Stimulated activated memory B cell treated with anti-CD40 and anti-IgM and Interleukin-4, amounts not matched to agents 10 μg/mL and 1 μg/mL and 100 μg/mL, for 72 hours (primary cell): ENCODE results near the gene ARHGDIB.
A peak's percentile ranks its signal among the peaks of the same experiment; 100 is the strongest.

Experiments
- ATAC-seq: fragments of 150-1000 bp; cut with Tn5 transposase; 2 replicates; pipeline ENCODE4 v1.10.0; 2021
- H3K27ac Mint-ChIP-seq: one replicate; pipeline ENCODE4 v1.8.0; 2022; ENCODE audit warnings: mild to moderate bottlenecking, mixed read lengths
- H3K27me3 Mint-ChIP-seq: one replicate; pipeline ENCODE4 v1.8.0; 2022; ENCODE audit warnings: mixed read lengths
- H3K36me3 Mint-ChIP-seq: one replicate; pipeline ENCODE4 v1.8.0; 2022; ENCODE audit warnings: mixed read lengths
- H3K4me1 Mint-ChIP-seq: one replicate; pipeline ENCODE4 v1.8.0; 2022; ENCODE audit warnings: mixed read lengths
- H3K4me3 Mint-ChIP-seq: one replicate; pipeline ENCODE4 v1.8.0; 2022; ENCODE audit warnings: mild to moderate bottlenecking, moderate library complexity, mixed read lengths
- H3K9me3 Mint-ChIP-seq: one replicate; pipeline ENCODE4 v1.8.0; 2022; ENCODE audit warnings: mixed read lengths

The ARHGDIB gene

GRCh38 chr12:14992673-14993072 lies 31.3 kb upstream of the ARHGDIB start:
- Mint-ChIP-seq H3K27me3 (no peaks in the 10 kb centered on the region), H3K36me3 (peaks cover 5% of the 10 kb centered on the region), H3K27ac (no peak overlapping the region), H3K4me3 (no peak overlapping the region), H3K4me1 (peaks cover 65% of the 10 kb centered on the region), H3K9me3 (no peaks in the 10 kb centered on the region)
- no peak for ATAC-seq

DNA sequence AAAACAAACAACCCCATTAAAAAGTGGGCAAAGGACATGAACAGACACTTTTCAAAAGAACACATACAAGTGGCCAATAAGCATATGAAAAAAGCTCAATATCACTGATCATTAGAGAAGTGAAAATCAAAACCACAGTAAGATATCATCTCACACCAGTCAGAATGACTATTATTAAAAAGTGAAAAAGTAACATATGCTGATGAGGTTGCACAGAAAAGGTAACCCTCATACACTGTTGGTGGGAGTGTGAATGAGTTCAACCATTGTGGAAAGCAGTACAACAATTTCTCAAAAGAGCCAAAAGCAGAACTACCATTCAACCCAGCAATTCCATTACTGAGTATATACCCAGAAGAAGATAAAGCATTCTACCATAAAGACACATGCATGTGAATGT lies 29.7 kb upstream of the ARHGDIB start:
- peak; percentile 55 for ATAC-seq
- Mint-ChIP-seq H3K4me1 (peaks cover 69% of the 10 kb centered on the region), H3K9me3 (no peaks in the 10 kb centered on the region), H3K27me3 (no peaks in the 10 kb centered on the region), H3K36me3 (peaks cover 5% of the 10 kb centered on the region), H3K27ac (peak overlapping the region; percentile 87), H3K4me3 (no peak overlapping the region)

GRCh38 chr12:14989790-14990189 lies 28.4 kb upstream of the ARHGDIB start:
- Mint-ChIP-seq H3K4me3 (peak overlapping the region; percentile 61), H3K9me3 (no peaks in the 10 kb centered on the region), H3K36me3 (peaks cover 5% of the 10 kb centered on the region), H3K27ac (peak overlapping the region; percentile 87), H3K27me3 (no peaks in the 10 kb centered on the region), H3K4me1 (peaks cover 63% of the 10 kb centered on the region)
- ATAC-seq = peak; percentile 60

DNA sequence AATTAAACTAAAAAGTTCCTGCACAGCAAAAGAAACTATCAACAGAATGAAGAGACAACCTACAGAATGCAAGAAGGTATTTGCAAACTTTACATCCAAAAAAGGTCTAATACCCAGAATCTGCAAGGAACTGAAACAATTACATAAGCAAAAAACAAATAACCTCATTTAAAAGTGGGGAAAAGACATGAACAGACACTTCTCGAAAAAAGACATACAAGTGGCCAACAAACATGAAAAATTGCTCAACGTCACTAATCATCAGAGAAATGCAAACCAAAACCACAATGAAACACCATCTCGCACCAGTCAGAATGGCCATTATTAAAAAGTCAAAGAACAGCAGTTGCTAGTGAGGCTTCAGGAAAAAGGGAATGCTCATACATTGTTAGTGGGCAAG lies 26.6 kb upstream of the ARHGDIB start:
- no peak for ATAC-seq
- Mint-ChIP-seq H3K4me1 (peaks cover 61% of the 10 kb centered on the region), H3K27ac (peak overlapping the region; percentile 87), H3K27me3 (no peaks in the 10 kb centered on the region), H3K36me3 (peaks cover 5% of the 10 kb centered on the region), H3K4me3 (no peak overlapping the region), H3K9me3 (no peaks in the 10 kb centered on the region)

GRCh38 chr12:14986449-14986848 lies 25.0 kb upstream of the ARHGDIB start:
- H3K36me3 Mint-ChIP-seq = peaks cover 4% of the 10 kb centered on the region
- peak overlapping the region; percentile 48 for H3K27ac Mint-ChIP-seq
- H3K27me3 Mint-ChIP-seq = no peaks in the 10 kb centered on the region
- H3K4me3 Mint-ChIP-seq = no peak overlapping the region
- no peaks in the 10 kb centered on the region for H3K9me3 Mint-ChIP-seq
- peaks cover 67% of the 10 kb centered on the region for H3K4me1 Mint-ChIP-seq
- ATAC-seq = no peak

GRCh38 chr12:14984766-14985285 lies 23.4 kb upstream of the ARHGDIB start:
- H3K36me3 Mint-ChIP-seq = no peaks in the 10 kb centered on the region
- no peak for ATAC-seq
- peaks cover 66% of the 10 kb centered on the region for H3K4me1 Mint-ChIP-seq
- no peaks in the 10 kb centered on the region for H3K9me3 Mint-ChIP-seq
- H3K27ac Mint-ChIP-seq = peak overlapping the region; percentile 30
- no peak overlapping the region for H3K4me3 Mint-ChIP-seq
- H3K27me3 Mint-ChIP-seq = no peaks in the 10 kb centered on the region

GRCh38 chr12:14984036-14984435 lies 22.6 kb upstream of the ARHGDIB start:
- ATAC-seq = no peak
- H3K27me3 Mint-ChIP-seq = no peaks in the 10 kb centered on the region
- H3K9me3 Mint-ChIP-seq = no peaks in the 10 kb centered on the region
- H3K4me3 Mint-ChIP-seq = no peak overlapping the region
- peaks cover 66% of the 10 kb centered on the region for H3K4me1 Mint-ChIP-seq
- H3K36me3 Mint-ChIP-seq = no peaks in the 10 kb centered on the region
- no peak overlapping the region for H3K27ac Mint-ChIP-seq

GRCh38 chr12:14982991-14983390 lies 21.6 kb upstream of the ARHGDIB start:
- Mint-ChIP-seq H3K4me1 (peaks cover 57% of the 10 kb centered on the region), H3K9me3 (no peaks in the 10 kb centered on the region), H3K4me3 (no peak overlapping the region), H3K27me3 (no peaks in the 10 kb centered on the region), H3K27ac (peak overlapping the region; percentile 59), H3K36me3 (no peaks in the 10 kb centered on the region)
- no peak for ATAC-seq

- Mint-ChIP-seq H3K27ac (no peak overlapping the region), H3K4me3 (no peak overlapping the region), H3K9me3 (no peaks in the 10 kb centered on the region), H3K27me3 (no peaks in the 10 kb centered on the region), H3K4me1 (peaks cover 52% of the 10 kb centered on the region), H3K36me3 (no peaks in the 10 kb centered on the region)
- no peak for ATAC-seq
These were observed 21.2 kb upstream of the ARHGDIB start for GRCh38 chr12:14982562-14982961.

- Mint-ChIP-seq H3K27ac (peak overlapping the region; percentile 22), H3K4me3 (no peak overlapping the region), H3K27me3 (no peaks in the 10 kb centered on the region), H3K4me1 (peaks cover 49% of the 10 kb centered on the region), H3K36me3 (no peaks in the 10 kb centered on the region), H3K9me3 (no peaks in the 10 kb centered on the region)
- ATAC-seq = peak; percentile 64
These were observed 19.6 kb upstream of the ARHGDIB start for GRCh38 chr12:14981049-14981448.

DNA sequence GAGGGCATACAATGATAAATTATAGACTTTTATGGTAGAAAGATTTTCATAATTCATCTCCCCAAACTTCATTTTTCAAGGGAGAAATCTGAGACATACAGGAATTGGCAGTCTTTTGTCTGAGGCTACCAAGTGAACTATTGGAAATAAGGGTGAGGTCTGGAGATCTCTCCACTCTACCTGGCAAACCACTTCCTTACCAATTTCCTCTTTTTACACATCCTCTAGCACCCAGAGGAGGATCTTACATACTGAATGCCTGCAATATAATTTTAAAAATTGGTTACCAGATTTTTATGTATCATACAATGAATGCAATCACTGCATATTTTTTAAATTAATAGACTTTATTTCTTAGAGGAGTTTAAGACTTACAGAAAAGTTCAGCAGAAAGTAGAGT lies 18.1 kb upstream of the ARHGDIB start:
- ATAC-seq = no peak
- H3K27ac Mint-ChIP-seq = no peak overlapping the region

GRCh38 chr12:14976658-14977057 lies 15.3 kb upstream of the ARHGDIB start:
- H3K4me3 Mint-ChIP-seq = no peak overlapping the region
- H3K27ac Mint-ChIP-seq = no peak overlapping the region
- no peaks in the 10 kb centered on the region for H3K9me3 Mint-ChIP-seq
- H3K27me3 Mint-ChIP-seq = no peaks in the 10 kb centered on the region
- H3K36me3 Mint-ChIP-seq = no peaks in the 10 kb centered on the region
- ATAC-seq = no peak
- peaks cover 40% of the 10 kb centered on the region for H3K4me1 Mint-ChIP-seq

More for the DNA sequence above, 18.1 kb upstream of the ARHGDIB start:
- Mint-ChIP-seq H3K9me3 (no peaks in the 10 kb centered on the region), H3K4me3 (no peak overlapping the region), H3K27me3 (no peaks in the 10 kb centered on the region), H3K36me3 (no peaks in the 10 kb centered on the region), H3K4me1 (peaks cover 45% of the 10 kb centered on the region)

DNA sequence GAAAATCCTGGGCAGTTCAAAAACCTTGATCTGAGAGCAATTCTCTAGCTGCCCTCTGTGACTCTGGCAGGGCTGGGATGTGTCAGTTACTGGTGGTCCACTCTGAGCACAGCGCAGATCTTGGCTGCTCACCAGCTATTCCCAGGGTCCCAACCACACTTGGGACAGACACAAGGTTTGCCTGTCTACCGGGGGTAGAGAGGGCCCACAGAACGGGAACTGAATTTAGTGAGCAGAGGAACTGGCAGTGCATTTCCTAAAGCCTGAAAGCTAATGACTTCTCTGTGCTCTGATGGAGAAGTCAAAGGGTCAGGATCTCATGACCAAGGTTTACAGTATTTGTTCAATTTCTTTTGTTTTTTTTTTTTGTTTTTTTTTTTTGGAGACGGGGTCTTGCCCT lies 14.1 kb upstream of the ARHGDIB start:
- H3K27me3 Mint-ChIP-seq = no peaks in the 10 kb centered on the region

GRCh38 chr12:14974633-14975032 lies 13.2 kb upstream of the ARHGDIB start:
- Mint-ChIP-seq H3K27me3 (no peaks in the 10 kb centered on the region), H3K9me3 (no peaks in the 10 kb centered on the region), H3K4me1 (peaks cover 26% of the 10 kb centered on the region), H3K36me3 (no peaks in the 10 kb centered on the region), H3K4me3 (no peak overlapping the region), H3K27ac (peak overlapping the region; percentile 16)
- no peak for ATAC-seq

More for the DNA sequence above, 14.1 kb upstream of the ARHGDIB start:
- no peak overlapping the region for H3K27ac Mint-ChIP-seq
- no peak for ATAC-seq
- no peaks in the 10 kb centered on the region for H3K36me3 Mint-ChIP-seq
- H3K9me3 Mint-ChIP-seq = no peaks in the 10 kb centered on the region
- peaks cover 28% of the 10 kb centered on the region for H3K4me1 Mint-ChIP-seq
- no peak overlapping the region for H3K4me3 Mint-ChIP-seq

GRCh38 chr12:14972816-14973215 lies 11.4 kb upstream of the ARHGDIB start, which contains the start of gene PDE6H:
PDE6H (plus strand) TSS chr12:14973042; CDS start chr12:14978013, 4,971 bp downstream.
- Mint-ChIP-seq H3K4me3 (no peak within 1 kb of the TSS), H3K27ac (peak within 1 kb of the TSS; percentile 16), H3K27me3 (no peaks in the 10 kb centered on the region), H3K9me3 (no peaks in the 10 kb centered on the region), H3K4me1 (peaks cover 18% of the 10 kb centered on the region), H3K36me3 (no peaks in the 10 kb centered on the region)
- no peak for ATAC-seq

DNA sequence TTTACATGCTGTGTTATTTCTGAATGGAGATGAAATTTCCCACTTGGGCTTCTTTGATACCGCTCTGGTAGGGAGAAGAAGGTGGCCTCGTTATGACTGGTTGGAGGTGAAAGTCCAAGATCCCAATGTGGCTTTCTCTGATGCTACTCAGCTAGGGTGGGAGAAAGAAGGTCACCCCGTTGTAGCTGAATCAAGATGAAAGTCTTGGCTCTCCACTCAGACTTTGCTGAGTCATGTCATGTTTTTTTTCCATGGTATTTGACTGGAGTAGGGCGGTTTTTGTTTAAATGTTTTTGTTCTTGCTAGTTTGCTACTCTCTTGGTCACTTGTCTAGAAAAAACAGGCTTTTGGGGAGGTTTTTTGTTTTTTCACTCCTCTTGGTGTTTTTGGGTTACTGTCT lies 9.1 kb upstream of the ARHGDIB start:
- H3K9me3 Mint-ChIP-seq = no peaks in the 10 kb centered on the region
- no peaks in the 10 kb centered on the region for H3K27me3 Mint-ChIP-seq
- H3K4me3 Mint-ChIP-seq = no peak overlapping the region
- H3K4me1 Mint-ChIP-seq = peaks cover 24% of the 10 kb centered on the region
- no peaks in the 10 kb centered on the region for H3K36me3 Mint-ChIP-seq
- no peak overlapping the region for H3K27ac Mint-ChIP-seq
- ATAC-seq = no peak

GRCh38 chr12:14968478-14968877 lies 7.1 kb upstream of the ARHGDIB start:
- Mint-ChIP-seq H3K9me3 (no peaks in the 10 kb centered on the region), H3K27me3 (no peaks in the 10 kb centered on the region), H3K4me3 (no peak overlapping the region), H3K36me3 (no peaks in the 10 kb centered on the region), H3K4me1 (peaks cover 23% of the 10 kb centered on the region), H3K27ac (no peak overlapping the region)
- no peak for ATAC-seq
